Smooth muscle cell of trachea (primary cell): Measurements from ENCODE around the gene STK40. TPM values are rescaled to one million over a fixed set of nuclear protein-coding genes. Genes with fewer than 3 reads are reported as not detected.

Experiments
- total RNA-seq: library from RNA; depleted of rRNA; stranded (reverse); fragments of >200 nt; gene quantifications from 2 replicates; pipeline ENCODE4 v1.2.1, GENCODE V29; 2014

The STK40 gene, protein sequence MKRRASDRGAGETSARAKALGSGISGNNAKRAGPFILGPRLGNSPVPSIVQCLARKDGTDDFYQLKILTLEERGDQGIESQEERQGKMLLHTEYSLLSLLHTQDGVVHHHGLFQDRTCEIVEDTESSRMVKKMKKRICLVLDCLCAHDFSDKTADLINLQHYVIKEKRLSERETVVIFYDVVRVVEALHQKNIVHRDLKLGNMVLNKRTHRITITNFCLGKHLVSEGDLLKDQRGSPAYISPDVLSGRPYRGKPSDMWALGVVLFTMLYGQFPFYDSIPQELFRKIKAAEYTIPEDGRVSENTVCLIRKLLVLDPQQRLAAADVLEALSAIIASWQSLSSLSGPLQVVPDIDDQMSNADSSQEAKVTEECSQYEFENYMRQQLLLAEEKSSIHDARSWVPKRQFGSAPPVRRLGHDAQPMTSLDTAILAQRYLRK
- 15.6 and 16.7 TPM in 2 replicates for total RNA-seq

DNA sequence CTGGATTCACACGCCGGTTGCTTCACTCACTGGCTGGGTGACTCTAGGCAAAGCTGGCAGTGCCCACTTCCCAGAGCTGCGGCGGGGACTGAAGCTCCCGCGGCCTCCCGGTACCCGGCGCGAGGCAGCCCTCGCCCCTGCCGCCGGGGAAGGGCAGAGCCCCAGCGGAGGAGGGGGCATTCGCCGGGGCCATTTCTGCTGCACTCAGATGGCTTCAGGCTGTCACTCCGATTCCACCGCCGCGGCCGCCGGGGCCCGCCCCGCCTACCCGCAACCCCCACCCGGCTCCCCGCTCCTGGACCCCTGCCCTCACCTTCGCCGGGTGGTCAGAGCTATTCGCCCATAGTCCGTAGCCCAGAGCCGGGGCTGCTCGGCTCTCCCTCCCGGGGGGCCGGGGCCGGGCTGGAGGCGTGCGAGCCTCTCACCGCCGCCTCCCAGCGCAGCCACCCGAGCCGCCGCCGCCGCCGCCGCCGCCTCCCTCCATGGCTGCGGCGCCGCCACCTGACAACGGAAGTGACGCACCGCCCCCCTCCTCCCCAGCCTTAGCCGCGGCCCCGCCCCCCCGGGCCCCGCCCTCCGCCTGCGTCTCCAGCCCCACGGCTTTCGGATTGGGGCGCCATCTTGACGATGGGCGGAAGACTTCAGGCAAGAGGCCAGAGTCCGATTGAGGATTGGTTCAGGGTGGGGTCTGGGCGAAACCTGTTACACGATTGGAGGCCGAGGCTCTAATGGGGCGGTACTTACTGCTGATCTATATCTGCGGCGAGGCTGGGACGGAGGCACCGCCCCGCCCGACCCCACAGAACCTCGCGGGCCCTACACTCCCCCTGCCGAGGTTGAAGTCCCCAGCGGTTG, at the start of gene STK40:
STK40 (minus strand) TSS at position 515 of the 855 bp plus-strand sequence. CDS start 24,592 bp downstream, outside the sequence.

DNA sequence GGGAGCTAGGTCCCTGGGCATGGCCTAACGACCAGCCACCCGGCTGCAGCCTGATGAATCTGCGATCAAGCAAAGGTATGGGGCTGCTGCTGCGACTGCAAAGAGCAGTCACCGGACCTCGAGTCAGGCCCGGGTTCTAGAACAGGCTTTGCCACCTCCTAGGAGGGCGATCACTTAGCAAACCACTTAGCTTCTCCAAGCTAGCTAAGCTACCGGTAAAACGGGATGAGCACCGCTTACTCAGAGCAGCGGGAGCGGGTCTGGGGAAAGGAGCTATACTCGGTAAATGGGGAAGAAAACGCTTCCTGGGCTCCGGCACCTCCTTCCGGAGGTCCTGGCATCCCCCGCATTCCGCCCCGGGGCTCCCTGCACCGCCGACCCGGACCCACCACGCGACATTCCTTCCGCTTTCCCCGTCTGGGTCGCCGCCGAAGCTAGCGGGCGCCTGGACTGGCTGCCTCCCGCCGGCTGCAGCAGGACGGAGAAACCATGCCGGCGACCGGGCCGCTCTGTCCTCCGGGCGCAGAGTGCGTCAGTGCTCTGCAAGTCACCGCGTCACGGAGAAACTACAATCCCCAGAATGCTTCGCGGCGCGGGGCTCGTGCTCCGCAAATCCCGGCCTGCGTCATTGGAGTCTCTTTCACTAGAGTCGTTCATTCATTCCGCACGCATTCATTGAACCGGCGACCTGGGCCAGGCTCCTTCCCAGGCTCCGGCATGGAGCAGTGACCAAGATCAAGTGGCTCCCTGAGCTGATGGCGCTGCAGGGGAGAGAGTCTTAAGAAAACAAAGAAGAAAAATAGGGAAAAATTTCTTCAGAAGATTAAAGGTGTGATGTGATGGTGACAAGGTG, 11.9 kb upstream of the STK40 start, which contains the start of gene LSM10:
LSM10 (minus strand) TSS at position 531 of the 853 bp plus-strand sequence. CDS start 3,779 bp downstream, outside the sequence.

GRCh38 chr1:36323636-36324352, 61.9 kb downstream of the STK40 start, which contains the start of gene EVA1B:
TSS of gene EVA1B (minus strand) at chr1:36323645. CDS start at chr1:36323037, 608 bp downstream.

DNA sequence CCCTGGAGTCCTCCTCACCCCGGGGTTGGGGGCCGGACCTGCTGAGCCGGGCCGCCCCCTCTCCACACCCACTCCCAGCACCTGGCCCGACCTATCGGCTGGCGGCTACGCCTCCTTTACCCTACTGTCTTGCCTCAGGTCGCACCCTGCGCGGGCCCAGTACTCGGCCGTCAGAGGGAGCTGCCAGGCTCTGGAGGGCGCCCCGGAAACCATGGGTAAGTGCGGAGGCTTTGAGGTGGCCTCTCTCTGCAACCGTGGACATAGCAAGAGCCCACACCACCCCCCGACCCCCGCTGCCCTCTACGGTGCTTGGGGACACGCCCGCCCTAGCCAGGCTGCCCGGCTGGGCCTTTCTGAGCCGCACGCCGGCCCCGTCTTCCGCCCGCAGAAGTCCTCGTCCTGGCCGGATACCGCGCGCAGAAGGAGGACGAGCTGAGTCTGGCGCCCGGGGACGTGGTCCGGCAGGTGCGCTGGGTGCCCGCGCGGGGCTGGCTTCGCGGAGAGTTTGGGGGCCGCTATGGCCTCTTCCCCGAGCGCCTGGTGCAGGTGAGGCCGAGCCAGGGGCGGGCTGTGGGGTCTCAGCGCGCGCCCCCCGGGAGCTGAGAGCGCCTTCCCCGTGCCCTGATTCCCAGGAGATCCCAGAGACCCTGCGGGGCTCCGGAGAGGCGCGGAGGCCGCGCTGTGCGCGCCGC, 79.4 kb downstream of the STK40 start, which contains the start of gene SH3D21:
SH3D21 (plus strand) TSS at position 159 of the 692 bp plus-strand sequence; CDS start at position 212, 53 bp downstream.

Other genes starting within 250 kb of the STK40 start
- gene TRAPPC3, start 236.4 kb downstream of the STK40 start, total RNA-seq, result 85.0 and 113 TPM in 2 replicates
- gene MAP7D1, start 229.8 kb downstream of the STK40 start, total RNA-seq, result 96.4 and 124 TPM in 2 replicates
- 114 and 128 TPM in 2 replicates for gene THRAP3, start 161.5 kb downstream of the STK40 start, total RNA-seq
- 4.7 and 8.1 TPM in 2 replicates for gene SH3D21, start 79.6 kb downstream of the STK40 start, total RNA-seq
- gene EVA1B, start 62.3 kb downstream of the STK40 start, total RNA-seq, result 225 and 335 TPM in 2 replicates
- gene LSM10, start 12.0 kb upstream of the STK40 start, total RNA-seq, result 13.8 and 13.9 TPM in 2 replicates
- gene OSCP1, start 64.5 kb upstream of the STK40 start, total RNA-seq, result 15.7 and 17.3 TPM in 2 replicates
- 66.7 and 102 TPM in 2 replicates for gene MRPS15, start 78.5 kb upstream of the STK40 start, total RNA-seq
- under 0.01 TPM in 1 of 2 replicates, not detected in the other for gene CSF3R, start 97.0 kb upstream of the STK40 start, total RNA-seq